Stimulated activated CD4-positive, alpha-beta T cell treated with anti-CD3 and anti-CD28 coated beads, Interleukin-15, amount 100 ng/mL, for 1 hour (primary cell): Measurements from ENCODE around the gene OGT.
"Not testable (repeated sequence)": the region's sequence is repeated elsewhere in the genome, so short reads cannot be mapped to it uniquely, and the experiment has no call there.

Experiments used
- DNase-seq, 2 donors: peaks; one replicate each; pipeline ENCODE4 v3.0.0-alpha.2; 2020; ENCODE audit warnings: low read depth in 1 of 2, low spot score in 1 of 2

Gene OGT

DNA sequence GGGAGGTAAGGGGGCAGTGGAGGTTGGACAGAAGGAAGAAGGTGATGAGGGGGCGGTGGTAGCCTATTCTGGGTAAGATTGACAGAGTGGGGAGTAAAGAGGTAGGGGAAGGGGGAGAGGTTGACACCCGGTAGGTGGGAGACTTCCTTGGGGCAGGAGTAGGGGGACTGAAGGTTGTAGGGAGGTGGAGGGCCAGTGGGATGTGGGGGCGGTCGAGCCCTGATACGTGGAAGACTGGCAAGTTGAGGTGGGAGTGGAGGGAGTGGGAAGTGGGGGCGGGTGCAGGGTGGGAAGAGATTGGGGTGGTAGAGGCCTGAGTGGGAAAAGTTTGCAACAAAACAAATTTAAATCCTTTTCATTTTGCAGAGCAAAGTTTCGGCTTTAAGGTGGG, 47.1 kb downstream of the OGT start:
- no peak for DNase-seq

DNA sequence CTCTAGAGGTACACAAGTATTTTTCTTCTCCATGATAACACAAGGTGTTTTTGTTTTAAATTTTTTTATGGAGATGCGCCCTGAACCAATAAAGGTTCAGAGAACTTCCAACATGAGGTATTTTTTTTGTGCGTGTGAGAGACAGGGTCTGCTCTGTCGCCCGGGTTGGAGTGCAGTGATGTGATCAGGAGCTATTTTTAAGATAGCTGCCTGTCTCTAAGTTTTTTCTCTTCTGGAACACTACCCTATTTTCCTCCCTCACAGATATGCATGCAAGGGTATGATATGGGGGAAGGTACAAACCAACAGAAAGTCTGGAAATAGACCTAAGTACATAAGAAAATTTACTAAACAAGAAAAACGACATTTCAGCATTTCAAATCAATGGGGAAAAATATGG, 48.3 kb downstream of the OGT start:
- no peak for DNase-seq

DNA sequence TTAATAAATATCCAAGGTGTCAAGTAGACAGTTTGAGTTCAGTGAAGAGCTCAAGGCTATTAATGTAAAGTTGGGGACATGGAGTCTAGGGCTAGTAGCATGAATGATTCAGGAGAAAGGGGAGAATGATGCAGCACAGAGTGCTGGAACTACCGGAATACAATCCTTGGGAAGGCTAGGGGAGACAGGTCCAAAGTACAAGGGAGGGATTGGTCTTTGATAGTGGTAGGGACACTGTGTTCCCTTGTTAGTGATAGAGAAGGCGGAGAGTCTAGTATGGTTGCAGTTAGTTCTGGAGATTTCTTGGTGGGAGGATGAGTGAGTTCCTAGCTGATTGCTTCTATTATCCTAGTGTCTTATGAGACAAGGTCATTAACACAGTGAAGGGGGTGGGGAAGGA, 54.0 kb downstream of the OGT start:
- DNase-seq = no peak

DNA sequence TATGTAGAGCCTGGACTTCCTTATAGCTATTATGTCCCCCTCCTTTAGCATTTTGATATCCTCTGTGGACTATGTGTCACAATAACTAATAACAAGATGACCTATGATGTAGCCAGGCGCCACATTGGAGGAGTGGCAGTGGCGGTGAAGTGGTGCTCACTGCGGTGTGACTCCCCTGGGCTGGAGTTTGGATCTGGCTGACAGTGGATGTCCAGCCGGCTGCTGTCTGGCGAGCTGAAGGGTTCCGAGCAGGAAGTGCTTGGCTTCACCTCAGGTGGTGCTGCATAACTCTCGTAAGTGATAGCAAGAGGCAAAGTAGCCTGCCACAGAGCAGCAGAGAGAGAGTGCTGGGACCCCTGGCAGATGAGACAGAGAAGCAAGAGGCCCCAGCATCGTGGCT, 60.3 kb downstream of the OGT start:
- not testable (repeated sequence) for DNase-seq

DNA sequence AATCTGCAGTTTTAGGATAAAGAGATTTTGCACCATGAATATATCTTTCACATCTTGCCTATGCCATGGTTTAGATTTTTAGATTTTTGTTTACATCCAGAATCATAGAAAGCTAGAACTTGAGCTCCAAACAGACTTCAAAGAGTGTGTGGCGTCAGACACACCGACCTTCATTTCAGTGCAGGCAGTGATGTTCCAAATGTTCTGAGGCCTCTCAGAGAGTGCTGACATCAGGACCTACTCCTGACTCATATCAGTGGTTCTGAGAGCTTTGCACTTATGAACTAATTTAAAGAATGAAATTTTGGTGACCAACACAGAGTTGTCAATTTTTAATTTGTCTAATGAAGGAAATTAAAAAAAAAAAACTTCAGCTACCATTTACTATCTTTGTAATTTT, 67.1 kb downstream of the OGT start:
- DNase-seq = no peak

DNA sequence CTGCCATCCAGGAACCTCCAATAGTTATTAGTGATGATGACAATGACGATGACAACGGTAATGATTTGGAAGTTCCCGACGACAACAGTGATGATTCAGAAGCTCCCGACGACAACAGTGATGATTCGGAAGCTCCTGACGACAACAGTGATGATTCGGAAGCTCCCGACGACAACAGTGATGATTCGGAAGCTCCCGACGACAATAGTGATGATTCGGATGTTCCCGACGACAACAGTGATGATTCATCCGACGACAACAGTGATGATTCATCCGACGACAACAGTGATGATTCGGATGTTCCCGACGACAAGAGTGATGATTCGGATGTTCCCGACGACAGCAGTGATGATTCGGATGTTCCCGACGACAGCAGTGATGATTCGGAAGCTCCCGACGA, 70.7 kb downstream of the OGT start:
- DNase-seq = no peak

DNA sequence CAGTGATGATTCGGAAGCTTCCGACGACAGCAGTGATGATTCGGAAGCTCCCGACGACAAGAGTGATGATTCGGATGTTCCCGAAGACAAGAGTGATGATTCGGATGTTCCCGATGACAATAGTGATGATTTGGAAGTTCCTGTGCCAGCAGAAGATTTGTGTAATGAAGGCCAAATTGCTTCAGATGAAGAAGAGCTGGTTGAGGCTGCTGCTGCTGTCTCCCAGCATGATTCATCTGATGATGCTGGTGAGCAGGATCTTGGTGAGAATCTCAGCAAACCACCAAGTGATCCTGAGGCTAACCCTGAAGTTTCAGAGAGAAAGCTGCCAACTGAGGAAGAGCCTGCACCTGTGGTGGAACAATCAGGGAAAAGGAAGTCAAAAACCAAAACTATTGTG, 71.2 kb downstream of the OGT start:
- no peak for DNase-seq

DNA sequence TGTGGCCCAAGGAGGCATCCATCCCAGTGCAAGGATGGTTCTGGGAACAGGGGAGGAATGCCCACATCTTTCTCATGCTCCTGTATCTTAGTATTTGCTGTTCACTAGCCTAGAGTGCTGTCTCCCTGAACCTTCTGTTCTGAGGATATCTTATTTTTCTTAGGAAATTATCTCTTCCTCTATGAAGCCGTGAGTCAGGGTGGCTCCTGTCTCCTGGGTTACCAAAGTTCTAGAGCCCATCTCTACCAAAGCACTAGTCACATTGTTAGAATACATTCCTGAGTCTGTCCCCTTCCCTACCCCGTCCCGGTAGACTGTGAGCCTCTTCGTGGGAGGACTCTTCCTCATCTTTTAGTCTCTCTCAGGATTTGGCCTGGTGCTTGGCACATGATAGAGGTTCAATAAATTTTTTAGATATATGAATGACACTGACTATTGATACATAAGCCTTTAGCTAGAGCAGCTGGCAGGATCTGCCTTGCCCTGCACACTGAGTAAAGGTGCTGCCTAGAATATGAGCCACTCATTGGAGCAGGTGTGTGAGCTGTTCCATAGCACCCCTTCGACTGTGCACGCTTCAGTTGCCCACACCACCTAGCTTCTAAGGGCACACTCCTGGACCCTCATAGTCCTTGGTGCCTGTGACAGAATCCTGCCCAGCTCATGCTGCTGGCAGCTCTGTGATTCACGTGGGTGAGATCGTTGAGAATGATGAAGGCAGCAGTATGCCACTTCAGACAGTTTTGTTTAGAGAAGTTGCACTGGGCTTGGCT, 72.1 kb downstream of the OGT start:
- no peak for DNase-seq

DNA sequence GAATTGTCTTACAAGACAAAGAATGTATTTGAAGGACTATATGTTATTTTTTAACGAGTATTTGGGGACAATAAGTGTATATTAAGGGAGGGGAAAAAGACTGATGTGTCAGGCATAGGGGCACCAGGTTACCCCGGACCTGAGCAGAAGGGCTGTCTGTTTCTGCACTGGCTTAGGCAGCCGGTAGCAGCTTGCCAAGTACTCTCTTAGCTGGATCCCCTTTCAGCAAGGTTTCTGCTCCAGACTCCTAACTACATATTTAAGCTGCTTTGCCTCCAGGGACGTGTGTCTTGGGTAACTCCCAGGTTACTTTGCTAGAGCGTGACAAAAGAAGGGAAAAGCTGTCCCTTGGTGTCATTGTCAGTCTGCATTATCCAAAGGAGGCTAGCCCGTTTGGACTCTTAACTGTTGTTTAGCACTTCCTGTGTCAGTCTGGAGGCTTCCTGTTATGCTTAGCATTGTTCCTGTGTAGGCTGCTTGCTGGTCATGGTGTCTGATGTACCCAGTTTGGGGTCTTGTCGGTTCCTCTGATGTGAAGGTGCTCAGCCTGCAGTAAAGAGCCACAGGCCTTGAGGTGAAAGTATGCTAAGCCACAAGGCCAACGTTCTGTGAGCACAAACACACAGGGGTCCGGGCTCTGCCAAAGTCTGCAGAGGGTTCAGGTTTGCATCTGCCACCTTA, 73.8 kb downstream of the OGT start:
- no peak for DNase-seq

DNA sequence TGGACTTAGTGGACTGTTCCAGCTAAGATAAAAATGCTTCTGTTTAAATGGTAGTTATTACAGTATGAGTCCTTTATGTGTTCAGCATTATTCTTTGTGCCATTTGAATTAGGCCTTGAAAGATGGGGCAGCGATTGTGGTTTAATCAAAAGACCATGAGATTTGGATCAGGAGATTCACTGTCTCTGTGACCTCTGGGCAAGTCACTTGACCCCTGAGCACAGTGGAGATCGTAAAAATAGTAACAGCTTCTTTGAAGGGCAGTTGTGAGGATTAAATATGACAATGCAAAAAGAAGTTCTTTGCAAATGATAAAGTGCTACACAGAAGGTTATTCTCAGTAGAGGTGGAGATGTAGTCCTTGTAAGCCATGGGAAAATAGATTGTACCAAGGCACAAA, 74.6 kb downstream of the OGT start:
- DNase-seq = no peak

DNA sequence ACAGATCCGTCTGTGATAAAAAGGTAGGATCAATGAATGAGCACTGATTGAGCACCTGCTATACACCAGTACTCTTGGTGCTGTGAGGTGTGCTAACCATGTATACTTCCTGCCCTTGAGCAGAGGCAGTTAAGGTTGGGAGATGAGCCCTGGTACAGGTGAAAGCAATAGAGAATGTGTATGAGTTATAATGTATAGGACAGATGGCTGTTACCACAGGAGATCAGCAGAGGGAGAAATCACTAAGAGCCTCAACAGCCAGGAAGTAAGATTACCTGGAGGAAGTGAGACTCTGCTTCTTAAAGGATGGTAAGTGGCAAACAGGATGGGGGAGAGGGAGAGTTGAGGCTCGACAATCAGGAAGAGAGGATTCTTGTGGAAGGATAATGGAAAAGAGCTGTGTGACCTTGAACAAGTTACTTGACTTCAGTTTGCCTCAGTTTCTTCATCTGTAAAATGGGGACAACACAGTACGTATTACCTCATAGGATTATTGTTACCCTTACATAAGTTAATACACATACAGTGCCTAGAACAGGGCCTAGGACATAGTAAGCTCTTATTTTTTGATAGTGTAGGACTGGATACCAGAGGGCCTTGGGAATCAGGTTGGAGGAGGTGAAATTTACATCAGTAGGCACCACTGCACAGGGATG, 76.3 kb downstream of the OGT start:
- DNase-seq = no peak

DNA sequence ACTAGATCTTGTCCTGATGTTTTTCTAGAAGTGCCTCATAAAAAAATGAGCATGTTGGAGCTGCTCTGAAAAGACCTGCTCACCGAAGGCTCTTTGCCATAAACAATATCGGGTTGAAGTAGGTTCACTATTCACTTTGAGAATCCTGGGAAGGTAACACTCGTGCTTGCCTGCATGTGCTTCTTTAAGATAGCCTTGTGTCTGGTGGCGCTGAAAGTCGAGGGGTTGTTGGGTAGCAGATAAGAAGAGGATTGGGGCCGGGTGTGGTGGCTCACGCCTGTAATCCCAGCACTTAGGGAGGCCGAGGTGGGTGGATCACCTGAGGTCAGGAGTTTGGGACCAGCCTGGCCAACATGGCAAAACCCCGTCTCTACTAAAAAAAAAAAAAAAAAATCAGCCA, 78.8 kb downstream of the OGT start:
- DNase-seq = not testable (repeated sequence)

DNA sequence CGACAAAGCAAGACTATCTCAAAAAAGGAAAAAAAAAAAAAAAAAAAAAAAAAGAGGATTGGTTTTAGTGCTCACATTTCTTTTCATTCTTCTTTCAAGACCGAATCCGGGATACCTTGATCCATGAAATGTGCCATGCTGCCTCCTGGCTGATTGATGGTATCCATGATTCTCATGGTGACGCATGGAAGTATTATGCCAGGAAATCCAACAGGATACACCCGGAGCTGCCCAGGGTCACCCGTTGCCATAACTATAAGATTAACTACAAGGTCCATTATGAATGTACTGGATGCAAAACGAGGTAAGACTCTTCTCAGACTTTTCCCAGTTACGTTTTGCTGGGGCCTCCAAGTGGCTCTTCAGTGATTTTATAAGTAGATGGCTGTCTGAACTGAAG, 79.4 kb downstream of the OGT start:
- no peak for DNase-seq

DNA sequence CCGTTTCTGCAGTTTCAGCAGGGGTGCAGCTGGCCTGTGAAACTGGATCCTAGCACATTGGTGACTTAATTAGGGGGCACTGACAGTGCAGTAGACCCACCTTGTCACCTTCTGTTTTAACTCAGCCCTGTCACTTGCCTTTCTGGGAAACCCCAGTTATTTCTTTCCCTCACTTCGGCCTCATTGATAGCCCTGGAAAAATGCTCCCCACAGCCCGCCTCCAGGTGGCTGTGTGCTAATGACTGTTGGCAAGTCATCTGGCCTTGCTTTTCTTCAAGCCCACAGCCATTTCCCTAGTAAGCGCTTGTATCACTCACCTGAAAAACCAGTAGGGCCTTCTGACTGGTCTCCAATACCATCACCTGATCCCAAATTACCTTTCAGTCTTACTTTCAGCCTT, 82.2 kb downstream of the OGT start:
- DNase-seq = no peak

DNA sequence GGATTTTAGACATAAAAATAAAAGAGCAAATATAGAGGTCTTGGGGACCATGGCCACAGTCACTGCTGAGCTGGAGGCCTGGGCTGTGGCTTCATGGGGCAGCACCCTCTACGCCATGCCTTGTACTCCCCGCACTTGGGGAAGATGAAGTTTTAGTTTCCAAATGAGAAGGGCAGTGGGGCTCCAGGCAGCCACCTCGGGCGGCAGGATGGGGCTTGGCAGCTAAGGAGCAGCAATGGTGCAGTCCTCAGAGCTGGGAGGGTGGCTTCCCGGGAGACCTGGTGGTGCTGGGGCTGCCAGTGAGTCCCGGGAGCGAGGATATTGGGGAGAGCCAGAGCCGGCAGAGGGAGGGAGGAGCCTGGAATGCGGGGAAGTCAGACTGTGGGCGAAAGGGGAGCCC, 83.0 kb downstream of the OGT start:
- no peak for DNase-seq

DNA sequence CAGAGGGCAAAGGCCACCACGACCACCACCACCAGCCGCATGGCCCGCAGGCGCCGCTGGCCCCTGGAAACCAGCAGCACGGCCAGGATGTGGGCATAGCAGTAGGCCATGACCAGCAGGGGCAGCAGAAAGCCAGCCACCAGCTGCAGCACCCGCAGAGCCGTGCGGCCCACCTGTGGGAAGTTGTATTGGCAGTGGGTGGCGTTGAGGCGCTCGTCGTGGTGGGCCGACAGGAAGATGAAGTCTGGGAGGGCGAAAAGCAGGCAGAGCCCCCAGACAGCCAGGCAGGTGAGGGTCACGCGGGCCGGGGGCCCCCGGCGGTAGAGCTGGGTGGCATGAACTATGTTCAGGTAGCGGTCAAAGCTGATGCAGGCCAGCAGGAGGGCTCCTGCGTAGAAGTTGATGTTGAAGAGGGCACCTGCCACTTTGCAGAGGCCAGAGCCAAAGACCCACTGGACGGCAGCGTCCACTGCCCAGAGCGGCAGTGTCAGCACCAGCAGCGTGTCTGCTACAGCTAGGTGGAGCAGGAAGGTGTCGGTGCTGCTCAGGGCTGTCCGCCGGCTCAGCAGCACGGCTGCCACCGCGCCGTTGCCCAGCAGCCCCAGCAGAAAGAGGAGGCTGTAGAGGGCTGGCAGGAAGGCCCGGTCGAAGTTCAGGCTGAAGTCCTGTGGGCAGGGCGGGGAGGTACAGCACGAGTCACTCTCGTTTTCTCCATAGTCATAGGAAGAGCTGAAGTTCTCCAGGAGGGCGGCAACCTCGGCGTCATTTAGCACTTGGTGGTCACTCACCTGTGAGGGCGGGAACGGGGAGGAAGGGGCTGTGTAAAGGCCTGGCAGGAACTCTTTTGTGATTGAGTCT, 84.0 kb downstream of the OGT start:
- DNase-seq = no peak

DNA sequence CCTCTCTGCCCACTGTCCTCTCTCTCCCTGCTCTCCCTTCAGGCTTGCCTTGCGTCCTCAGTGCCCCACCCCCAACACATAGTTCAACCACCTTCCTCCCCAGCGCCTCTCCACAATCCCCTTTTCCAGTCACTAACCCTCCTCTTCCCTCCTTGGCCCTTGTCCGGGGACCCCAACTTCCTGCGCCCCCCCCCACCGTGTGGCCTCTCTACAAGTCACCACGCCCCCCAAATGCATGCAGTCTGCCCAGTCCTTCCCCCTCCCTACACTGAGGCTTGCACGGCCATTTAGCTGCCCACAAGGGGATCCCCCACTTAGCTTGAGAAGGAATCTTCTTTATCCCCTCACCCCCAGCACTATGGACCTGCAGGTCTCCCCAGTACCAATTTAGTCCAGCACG, 84.8 kb downstream of the OGT start:
- no peak for DNase-seq

DNA sequence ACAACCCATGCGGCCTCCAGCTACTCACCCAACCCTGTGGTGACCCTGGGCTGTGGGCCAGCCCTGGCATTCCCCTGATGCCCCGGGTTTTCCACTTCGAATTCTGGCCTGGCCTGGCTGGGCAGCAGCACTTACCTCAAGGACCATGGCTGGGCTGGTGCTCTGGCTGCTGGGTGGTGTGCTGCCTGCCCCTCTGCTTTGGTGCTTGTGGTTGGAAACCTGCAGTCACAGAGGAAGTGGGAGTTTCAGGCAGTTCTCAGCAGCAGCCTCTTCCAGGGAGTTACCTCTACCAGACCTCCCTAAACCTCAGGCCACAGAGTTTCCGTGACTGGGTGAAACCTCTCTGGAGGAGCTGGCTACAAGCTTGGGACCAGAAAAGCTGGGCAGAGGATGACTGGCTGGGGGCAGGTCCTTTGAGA, 85.4 kb downstream of the OGT start, which contains the start of gene CXCR3:
CXCR3 (minus strand) TSS at position 209 of the 419 bp plus-strand sequence; CDS start at position 147, 62 bp downstream.
- DNase-seq = peak; percentile 19 to 21

DNA sequence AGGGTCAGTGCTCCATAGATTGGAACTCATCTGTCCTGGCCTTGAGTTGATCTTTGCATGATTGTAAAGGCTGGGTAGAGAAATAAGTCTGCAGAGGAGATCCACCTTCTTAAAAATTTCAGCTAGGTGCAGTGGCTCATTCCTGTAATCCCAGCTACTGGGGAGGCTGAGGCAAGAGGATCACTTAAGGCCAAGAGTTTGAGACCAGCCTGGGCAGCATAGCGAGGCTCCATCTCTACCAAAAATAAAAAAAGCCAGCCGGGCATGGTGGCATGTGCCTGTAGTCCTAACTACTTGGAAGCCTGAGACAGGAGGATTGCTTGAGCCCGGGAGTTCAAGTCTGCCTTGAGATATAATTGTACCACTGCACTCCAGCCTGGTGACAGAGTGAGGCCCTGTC, 85.9 kb downstream of the OGT start:
- DNase-seq = no peak

DNA sequence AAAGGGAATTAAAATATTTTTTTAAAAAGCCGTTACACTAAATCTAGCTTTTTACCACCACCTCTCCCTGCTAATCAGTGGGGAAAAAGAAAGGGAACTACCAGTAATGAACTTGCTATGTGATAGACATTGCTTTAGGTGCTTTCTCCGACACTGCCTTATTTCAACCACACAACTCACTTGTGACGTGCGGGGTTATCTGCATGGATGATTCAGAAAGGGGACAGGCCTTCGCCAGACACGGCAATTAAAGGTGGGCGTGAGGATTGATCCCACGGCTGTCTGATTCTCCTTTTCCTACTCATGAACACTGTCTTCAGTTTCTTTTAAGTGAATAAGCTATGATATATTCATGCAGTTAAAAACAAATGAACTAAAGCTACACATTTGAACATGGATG, 86.3 kb downstream of the OGT start:
- DNase-seq = peak in 1 of 2 donors; percentile 26

DNA sequence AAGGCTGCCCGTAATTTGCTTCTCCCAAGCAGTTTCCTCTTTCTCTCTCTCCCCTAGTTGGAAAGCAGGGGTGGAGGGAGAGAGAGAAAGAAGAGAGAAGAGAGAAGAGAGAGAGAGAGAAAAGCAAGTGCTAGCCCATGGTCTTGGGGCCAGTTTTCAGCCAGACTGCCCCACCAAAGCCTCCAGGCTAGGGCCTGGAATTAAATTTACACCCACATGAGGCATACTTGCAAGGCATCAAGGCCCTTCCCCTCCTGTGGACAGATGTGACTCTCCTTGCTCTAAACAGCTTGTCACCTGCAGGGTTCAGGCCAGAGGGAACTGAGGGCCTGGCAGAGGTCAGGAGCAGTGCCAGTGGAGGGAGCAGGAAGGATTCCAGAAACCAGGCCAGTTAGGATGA, 87.1 kb downstream of the OGT start:
- DNase-seq = no peak
